Erythroblast (primary cell): Measurements from ENCODE around the gene PLAAT2.

Experiments used
- GATA1 ChIP-seq: IDR thresholded peaks from 2 replicates; pipeline ENCODE4 v1.6.1; 2011; ENCODE audit warnings: low read depth, mild to moderate bottlenecking, control low read depth, low read length, moderate library complexity
- POLR2A ChIP-seq: IDR thresholded peaks from 2 replicates; pipeline ENCODE4 v1.6.1; 2011; ENCODE audit warnings: mild to moderate bottlenecking, low read length

GRCh38 chr11:63572026-63572688 is 9.0 kb upstream of the PLAAT2 start:
- TF ChIP-seq POLR2A, result no peak
- no peak for TF ChIP-seq GATA1
